NCI-H82 (cell line): ENCODE measurements around the gene ZNF775.
A peak's percentile ranks its signal among the peaks of the same experiment; 100 is the strongest.

Source experiments
- DNase-seq: peaks from one replicate; lab custom pipeline; 2025; lab: John Stamatoyannopoulos, UW

The ZNF775 gene

DNA sequence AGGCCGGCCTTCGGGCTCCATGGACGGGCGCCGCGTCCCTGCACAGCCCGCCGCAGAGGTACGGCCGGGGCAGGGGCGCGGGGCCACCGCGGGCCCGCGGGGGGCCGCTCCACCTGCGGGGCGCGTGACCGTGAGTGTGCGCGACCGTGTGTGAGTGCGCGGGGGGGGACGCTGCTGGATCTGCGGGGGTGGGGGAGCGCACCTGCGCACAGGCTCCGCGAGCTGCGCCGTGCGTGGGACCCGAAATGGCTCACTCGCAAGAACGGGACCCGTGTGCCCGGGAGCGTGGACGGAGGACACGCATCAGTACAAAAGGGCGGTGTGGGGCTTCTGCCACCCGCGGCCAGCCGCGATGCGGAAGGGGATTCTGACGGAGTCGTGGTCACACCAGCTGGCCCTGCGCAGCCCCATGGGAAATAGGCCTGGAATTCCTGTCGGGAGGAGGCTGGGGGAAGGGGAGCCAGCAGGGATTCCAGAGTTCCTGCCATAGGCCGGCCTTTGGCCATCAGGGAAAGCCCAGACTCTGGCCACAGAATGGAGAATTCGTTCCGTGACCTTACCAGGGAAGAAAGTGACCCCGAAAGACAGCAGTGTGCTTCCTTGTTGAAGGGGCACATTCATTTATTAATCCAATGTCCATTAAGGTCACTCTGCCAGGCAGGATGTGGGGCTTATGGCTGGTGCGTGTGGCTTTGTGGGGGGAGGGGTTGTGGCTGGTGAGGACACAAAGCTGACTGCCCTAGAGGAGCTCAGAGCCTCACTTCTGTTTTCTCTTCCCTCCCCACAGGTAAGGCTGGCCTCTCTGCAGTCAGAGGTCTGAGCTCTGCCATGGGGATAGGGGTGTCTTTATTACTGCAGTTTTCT is 10.0 kb upstream of the ZNF775 start:
- DNase-seq = peak; percentile 86

- no peak for DNase-seq
Measured at GRCh38 chr7:150369748-150370501, 9.2 kb upstream of the ZNF775 start.

- DNase-seq = no peak
Measured at GRCh38 chr7:150370612-150371071, 8.5 kb upstream of the ZNF775 start.

DNA sequence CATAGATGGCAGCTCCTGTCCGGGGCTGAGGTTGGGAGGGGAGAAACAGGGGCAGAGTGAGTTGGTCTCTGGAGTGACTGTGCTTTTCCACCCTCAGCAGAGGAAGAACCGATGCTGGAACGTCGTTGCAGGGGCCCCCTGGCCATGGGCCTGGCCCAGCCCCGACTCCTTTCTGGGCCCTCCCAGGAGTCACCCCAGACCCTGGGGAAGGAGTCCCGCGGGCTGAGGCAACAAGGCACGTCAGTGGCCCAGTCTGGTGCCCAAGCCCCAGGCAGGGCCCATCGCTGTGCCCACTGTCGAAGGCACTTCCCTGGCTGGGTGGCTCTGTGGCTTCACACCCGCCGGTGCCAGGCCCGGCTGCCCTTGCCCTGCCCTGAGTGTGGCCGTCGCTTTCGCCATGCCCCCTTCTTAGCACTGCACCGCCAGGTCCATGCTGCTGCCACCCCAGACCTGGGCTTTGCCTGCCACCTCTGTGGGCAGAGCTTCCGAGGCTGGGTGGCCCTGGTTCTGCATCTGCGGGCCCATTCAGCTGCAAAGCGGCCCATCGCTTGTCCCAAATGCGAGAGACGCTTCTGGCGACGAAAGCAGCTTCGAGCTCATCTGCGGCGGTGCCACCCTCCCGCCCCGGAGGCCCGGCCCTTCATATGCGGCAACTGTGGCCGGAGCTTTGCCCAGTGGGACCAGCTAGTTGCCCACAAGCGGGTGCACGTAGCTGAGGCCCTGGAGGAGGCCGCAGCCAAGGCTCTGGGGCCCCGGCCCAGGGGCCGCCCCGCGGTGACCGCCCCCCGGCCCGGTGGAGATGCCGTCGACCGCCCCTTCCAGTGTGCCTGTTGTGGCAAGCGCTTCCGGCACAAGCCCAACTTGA is 7.8 kb upstream of the ZNF775 start:
- no peak for DNase-seq

DNA sequence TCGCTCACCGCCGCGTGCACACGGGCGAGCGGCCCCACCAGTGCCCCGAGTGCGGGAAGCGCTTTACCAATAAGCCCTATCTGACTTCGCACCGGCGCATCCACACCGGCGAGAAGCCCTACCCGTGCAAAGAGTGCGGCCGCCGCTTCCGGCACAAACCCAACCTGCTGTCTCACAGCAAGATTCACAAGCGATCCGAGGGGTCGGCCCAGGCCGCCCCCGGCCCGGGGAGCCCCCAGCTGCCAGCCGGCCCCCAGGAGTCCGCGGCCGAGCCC is 7.2 kb upstream of the ZNF775 start:
- no peak for DNase-seq

- DNase-seq = no peak
Measured at GRCh38 chr7:150372271-150373048, 6.7 kb upstream of the ZNF775 start.

DNA sequence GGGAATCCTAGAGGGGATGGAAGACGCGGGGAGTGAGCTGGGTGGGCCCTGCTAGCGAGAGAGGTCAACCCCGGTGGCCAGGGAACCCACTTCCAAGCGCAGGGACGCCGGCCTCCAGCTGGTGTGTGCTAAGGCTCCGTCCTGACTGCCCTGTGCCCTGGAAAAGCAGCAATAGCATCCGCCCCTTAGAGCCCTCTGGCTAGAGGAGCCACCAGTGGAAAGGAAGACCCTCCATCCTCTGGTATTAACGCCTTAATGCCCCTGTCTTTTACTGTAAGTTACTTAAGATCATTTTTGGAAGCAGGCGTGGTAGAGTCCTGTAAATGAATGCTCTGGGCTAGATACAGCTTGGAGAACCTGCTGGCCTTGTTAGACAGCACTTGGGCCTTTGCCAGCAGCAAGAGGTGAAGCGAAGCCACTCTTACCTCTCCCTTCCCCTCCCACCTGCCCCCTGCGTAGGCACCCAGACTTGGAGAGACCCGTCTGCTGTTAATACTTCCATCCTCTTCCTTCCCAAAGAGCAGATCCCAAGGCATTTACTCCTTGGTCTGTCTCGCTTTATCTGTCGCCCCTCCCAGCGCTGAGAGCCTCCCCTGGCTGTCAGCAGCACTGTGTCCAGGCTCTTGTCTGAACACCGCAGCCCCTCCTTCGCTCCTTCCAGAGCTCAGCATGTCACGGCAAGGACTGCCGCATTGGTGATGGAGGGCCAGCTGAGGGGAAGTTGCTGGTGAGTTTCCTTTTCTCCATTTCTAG is 5.9 kb upstream of the ZNF775 start:
- DNase-seq = no peak

- DNase-seq = no peak
Measured at GRCh38 chr7:150374026-150374425, 5.1 kb upstream of the ZNF775 start.

DNA sequence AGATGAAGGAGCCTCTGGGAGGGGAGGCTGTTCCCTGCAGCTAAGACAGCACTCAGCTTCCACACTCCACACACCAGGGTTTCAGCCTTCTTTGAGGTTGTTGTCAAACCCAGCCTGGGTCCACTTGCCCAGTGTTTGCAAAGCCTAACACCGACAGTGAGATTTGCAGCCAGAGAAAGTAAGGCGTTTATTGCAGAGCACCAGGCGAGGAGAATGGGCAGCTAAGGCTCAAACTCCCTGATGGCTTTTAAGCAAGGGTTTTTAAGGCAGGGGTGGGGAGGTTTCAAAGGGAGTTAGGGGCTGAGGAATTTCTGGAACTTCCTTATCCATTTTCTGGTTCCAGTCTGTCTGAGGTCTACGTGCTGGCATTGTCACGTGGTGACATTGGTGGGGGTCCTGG is 4.7 kb upstream of the ZNF775 start:
- no peak for DNase-seq

DNA sequence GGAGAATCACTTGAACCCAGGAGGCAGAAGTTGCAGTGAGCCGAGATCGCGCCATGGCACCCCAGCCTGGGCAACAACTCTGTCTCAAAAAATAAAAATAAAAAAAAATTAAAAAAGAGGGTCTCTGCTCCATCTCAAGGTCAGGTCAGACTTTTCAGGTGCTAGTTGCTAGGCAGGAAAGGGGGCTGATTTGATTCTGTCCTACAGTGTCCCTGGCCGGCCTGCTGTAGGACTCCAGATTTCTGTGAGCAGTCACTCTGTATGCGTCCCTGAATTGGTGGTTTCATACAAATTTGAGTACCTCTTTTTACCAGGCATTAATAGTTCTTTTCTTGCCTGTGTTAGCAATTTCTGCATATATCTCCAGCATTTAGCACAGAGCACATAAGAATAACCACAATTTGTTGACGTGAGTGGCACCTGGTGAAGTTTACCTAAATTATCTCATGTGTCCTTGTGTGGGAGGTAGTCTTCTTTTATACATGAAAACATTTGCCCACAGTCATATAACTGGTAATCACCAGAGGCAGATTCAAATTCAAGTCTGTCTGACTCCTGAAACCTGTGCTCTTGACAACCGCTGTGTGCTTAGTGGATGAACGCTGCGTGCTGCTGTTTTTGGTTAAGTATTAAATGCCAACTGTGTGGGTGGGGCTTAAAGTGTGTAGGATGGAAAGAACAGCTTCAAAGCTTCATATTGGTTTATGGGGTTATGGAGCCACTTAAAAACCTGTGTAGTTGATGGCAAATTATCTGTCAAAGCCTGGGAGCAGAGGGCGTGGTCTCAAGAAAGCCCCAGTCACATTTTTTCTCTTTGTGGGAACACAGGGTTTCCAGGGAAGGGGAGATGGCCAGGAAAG is 3.2 kb upstream of the ZNF775 start:
- no peak for DNase-seq

GRCh38 chr7:150376560-150376959 is 2.6 kb upstream of the ZNF775 start:
- no peak for DNase-seq

- no peak for DNase-seq
Measured at GRCh38 chr7:150377196-150377595, 1.9 kb upstream of the ZNF775 start.

GRCh38 chr7:150377635-150378034 is 1.5 kb upstream of the ZNF775 start:
- no peak for DNase-seq

DNA sequence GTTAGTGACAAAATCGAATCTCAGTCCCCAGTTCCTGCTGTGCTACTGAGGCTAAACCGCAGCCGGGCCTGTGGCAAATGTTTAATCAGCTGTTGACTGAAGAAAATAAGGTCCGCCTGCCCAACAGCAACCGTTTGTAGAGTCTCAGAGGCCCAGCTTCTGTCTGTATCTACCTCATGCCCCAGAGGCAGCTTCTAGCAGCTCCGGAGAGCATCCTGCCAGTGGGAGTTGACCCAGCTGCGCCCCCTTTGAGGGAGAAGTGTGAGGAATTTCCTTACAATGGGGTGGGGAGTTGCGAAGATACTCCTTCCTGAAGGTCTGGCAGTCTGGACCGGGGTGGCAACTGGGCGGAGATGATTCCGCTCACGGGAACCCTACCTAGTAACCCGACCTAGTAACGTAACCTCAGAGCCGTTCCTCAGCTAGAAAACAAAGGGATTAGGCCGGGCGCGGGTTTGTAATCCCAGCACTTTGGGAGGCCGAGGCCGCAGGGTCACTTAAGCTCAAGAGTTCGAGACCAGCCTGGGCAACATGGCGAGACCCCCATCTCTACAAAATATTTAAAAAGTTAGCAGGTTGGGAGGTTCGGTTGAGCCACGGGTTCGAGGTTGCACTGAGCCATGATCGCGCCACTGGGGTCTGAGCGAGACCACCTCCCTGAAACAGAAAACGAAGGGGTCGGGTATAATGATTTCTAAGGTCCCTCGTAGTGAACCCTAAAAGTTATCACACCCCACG is 846 bp upstream of the ZNF775 start:
- DNase-seq = peak; percentile 92

GRCh38 chr7:150379441-150380379 is 580 bp downstream of the ZNF775 start:
- peak; percentile 63 for DNase-seq

- no peak for DNase-seq
Measured at GRCh38 chr7:150380463-150380862, 1.3 kb downstream of the ZNF775 start.

GRCh38 chr7:150381096-150381495 is 2.0 kb downstream of the ZNF775 start:
- DNase-seq = no peak

- no peak for DNase-seq
Measured at GRCh38 chr7:150381785-150382122, 2.6 kb downstream of the ZNF775 start.
